Adrenal gland (tissue), 5 donors: ENCODE measurements around the gene FOXP4.

ENCODE experiments used
- POLR2A ChIP-seq, 2 donors: fragments of 450-650 bp; IDR thresholded peaks; one replicate each; pipeline ENCODE4 v1.6.1; 2017; ENCODE audit warnings: antibody characterized with exemption in 2 of 2, mild to moderate bottlenecking in 2 of 2, moderate library complexity in 1 of 2
- TF ChIP-seq, protein P1 (sequence below), 6 experiments: fragments of 450-650 bp in 4 of 6; fragments of 200-600 bp in 2 of 6; sonication (generic) in 1 of 6; IDR thresholded peaks; 1 replicate in 5 of 6; 2 replicates in 1 of 6; pipeline versions ENCODE4 v1.5.1 to v1.8.0; 2016 to 2021; ENCODE audit warnings: antibody characterized with exemption in 6 of 6, mild to moderate bottlenecking in 2 of 6, moderate library complexity in 1 of 6
- donor health status: DM: no; HTN: no; CAD: no.

GRCh38 chr6:41648921-41649320 lies 102.7 kb downstream of the FOXP4 start:
- no peak for TF ChIP-seq POLR2A (IDR thresholded peaks at IDR 0.05)
- TF ChIP-seq, protein P1, sequence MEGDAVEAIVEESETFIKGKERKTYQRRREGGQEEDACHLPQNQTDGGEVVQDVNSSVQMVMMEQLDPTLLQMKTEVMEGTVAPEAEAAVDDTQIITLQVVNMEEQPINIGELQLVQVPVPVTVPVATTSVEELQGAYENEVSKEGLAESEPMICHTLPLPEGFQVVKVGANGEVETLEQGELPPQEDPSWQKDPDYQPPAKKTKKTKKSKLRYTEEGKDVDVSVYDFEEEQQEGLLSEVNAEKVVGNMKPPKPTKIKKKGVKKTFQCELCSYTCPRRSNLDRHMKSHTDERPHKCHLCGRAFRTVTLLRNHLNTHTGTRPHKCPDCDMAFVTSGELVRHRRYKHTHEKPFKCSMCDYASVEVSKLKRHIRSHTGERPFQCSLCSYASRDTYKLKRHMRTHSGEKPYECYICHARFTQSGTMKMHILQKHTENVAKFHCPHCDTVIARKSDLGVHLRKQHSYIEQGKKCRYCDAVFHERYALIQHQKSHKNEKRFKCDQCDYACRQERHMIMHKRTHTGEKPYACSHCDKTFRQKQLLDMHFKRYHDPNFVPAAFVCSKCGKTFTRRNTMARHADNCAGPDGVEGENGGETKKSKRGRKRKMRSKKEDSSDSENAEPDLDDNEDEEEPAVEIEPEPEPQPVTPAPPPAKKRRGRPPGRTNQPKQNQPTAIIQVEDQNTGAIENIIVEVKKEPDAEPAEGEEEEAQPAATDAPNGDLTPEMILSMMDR (IDR thresholded peaks at IDR 0.05), result no peak
